ENCODE data around the gene SYNJ1. TPM values are rescaled to one million over a fixed set of nuclear protein-coding genes. Genes with fewer than 3 reads are reported as not detected.

The SYNJ1 gene
- total and polyA plus RNA-seq, 12 donors, result 5.0 to 19.4 (median 10.9) TPM

DNA sequence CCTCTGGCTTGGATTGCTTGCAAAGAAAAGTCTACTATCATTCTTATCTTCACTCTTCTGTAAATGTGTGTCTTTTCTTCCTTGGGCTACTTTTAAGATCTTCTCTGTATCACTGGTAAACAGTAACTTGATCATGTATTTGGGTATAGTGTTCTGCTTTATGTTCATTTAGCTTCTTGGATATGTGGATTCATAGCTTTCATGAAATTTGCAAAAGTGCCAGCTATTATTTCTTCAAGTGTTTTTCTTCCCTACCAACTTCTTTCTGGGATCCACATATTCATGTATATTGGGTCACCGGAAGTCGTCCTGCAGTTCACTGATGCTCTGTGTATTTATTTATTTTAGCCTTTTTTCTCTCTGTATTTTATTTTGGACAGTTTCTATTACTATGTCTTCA lies 11.3 kb downstream of the SYNJ1 start:
- intact Hi-C loops (cut with DNase I), result no loop called here
- Histone ChIP-seq H3K36me3 (replicated peaks in 1 of 2) (no peaks in the 10 kb centered on the region), H3K9me3 (replicated peaks in 1 of 3) (no peaks in the 10 kb centered on the region), H3K27me3 (no peaks in the 10 kb centered on the region), H3K27ac (no peak overlapping the region), H3K4me3 (no peak overlapping the region), H3K4me1 (replicated peaks in 1 of 2) (peaks cover 0 to 5% of the 10 kb centered on the region in 2 donors)
- no peak for DNase-seq
- WGBS, 4 donors, result 96 to 98% (median 98%) methylated on average over 2 of the region's 2 CpGs
- no peak for TF ChIP-seq POLR2A (IDR thresholded peaks at IDR 0.05)
- TF ChIP-seq, protein P1, sequence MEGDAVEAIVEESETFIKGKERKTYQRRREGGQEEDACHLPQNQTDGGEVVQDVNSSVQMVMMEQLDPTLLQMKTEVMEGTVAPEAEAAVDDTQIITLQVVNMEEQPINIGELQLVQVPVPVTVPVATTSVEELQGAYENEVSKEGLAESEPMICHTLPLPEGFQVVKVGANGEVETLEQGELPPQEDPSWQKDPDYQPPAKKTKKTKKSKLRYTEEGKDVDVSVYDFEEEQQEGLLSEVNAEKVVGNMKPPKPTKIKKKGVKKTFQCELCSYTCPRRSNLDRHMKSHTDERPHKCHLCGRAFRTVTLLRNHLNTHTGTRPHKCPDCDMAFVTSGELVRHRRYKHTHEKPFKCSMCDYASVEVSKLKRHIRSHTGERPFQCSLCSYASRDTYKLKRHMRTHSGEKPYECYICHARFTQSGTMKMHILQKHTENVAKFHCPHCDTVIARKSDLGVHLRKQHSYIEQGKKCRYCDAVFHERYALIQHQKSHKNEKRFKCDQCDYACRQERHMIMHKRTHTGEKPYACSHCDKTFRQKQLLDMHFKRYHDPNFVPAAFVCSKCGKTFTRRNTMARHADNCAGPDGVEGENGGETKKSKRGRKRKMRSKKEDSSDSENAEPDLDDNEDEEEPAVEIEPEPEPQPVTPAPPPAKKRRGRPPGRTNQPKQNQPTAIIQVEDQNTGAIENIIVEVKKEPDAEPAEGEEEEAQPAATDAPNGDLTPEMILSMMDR (IDR thresholded peaks at IDR 0.05), result no peak

DNA sequence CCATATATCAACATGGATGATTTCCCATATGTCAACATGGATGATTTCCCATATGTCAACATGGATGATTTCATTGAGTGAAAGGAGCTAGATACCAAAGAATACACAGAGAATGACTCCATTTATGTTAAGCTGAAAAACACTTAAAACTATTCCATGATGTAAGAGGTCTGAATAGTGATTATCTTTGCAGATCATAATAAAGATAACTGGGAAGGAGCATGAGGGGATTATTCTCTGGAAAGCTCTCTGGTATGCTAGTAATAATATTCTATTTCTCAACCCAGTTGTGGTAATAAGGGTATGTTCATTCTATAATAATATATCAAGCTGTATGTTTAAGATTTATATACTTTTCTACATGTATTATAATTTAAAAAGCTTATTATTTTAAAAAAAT lies 14.1 kb downstream of the SYNJ1 start:
- TF ChIP-seq, protein P1 (IDR thresholded peaks at IDR 0.05), result no peak
- TF ChIP-seq POLR2A (IDR thresholded peaks at IDR 0.05), result no peak
- intact Hi-C loops (cut with DNase I), result no loop called here
- Histone ChIP-seq H3K27me3 (no peaks in the 10 kb centered on the region), H3K36me3 (replicated peaks in 1 of 2) (no peaks in the 10 kb centered on the region), H3K27ac (no peak overlapping the region), H3K9me3 (replicated peaks in 1 of 3) (no peaks in the 10 kb centered on the region), H3K4me3 (no peak overlapping the region), H3K4me1 (replicated peaks in 1 of 2) (peaks cover 0 to 5% of the 10 kb centered on the region in 2 donors)
- DNase-seq, result no peak

DNA sequence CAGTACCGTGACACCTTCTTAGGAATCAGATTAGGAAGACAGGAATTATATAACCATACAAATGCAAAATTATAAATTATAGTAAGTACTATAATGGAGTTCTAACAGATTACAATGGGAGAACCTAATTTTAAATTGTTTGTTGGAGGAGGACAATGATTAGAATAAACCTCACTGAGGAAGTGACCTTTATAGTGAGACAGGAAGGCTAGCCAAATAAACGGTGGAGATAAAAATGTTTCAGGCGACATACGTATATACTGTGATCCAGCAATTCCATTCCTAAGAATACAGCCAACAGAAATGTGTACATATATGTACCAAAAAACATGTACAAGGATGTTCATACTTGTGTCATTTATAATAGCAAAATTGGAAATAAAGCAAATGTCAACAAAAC lies 15.2 kb downstream of the SYNJ1 start:
- H3K4me3 ChIP-seq, result no peak overlapping the region

DNA sequence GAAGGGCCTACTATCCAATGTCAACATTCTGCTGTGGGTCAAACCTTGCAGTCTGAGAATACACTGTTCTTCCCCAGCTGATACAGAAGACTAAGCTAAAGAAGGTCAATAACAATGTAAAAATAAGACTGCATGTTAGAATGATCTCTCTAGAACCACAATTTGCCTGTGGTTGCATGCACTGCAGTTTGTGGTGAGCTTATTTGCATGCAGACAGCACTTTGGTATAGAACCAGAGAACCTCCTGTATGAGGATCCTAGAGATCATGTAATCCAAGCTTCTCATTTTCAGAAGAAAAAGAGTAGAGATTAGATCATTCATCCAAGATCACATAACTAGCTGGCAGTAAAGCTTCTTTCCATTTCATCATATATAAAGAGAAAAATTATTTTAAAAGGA lies 15.8 kb downstream of the SYNJ1 start:
- no peaks in the 10 kb centered on the region for H3K36me3 ChIP-seq (replicated peaks in 1 of 2)
- no peak for DNase-seq
- no peaks in the 10 kb centered on the region for H3K9me3 ChIP-seq (replicated peaks in 1 of 3)
- intact Hi-C loops (cut with DNase I), result no loop called here
- TF ChIP-seq POLR2A (IDR thresholded peaks at IDR 0.05), result no peak
- no peaks in the 10 kb centered on the region for H3K27me3 ChIP-seq
- no peak overlapping the region for H3K27ac ChIP-seq
- peaks cover 0 to 5% of the 10 kb centered on the region in 2 donors for H3K4me1 ChIP-seq (replicated peaks in 1 of 2)
- H3K4me3 ChIP-seq, result no peak overlapping the region

More for the DNA sequence above, 15.2 kb downstream of the SYNJ1 start:
- H3K27me3 ChIP-seq, result no peaks in the 10 kb centered on the region
- no peak for DNase-seq
- peaks cover 0 to 5% of the 10 kb centered on the region in 2 donors for H3K4me1 ChIP-seq (replicated peaks in 1 of 2)
- WGBS, 4 donors, result 72 to 77% (median 73%) methylated on average over 4 of the region's 4 CpGs
- TF ChIP-seq, protein P1 (IDR thresholded peaks at IDR 0.05), result no peak
- no peak for TF ChIP-seq POLR2A (IDR thresholded peaks at IDR 0.05)
- H3K27ac ChIP-seq, result no peak overlapping the region
- H3K36me3 ChIP-seq (replicated peaks in 1 of 2), result no peaks in the 10 kb centered on the region
- intact Hi-C loops (cut with DNase I), result no loop called here
- no peaks in the 10 kb centered on the region for H3K9me3 ChIP-seq (replicated peaks in 1 of 3)

DNA sequence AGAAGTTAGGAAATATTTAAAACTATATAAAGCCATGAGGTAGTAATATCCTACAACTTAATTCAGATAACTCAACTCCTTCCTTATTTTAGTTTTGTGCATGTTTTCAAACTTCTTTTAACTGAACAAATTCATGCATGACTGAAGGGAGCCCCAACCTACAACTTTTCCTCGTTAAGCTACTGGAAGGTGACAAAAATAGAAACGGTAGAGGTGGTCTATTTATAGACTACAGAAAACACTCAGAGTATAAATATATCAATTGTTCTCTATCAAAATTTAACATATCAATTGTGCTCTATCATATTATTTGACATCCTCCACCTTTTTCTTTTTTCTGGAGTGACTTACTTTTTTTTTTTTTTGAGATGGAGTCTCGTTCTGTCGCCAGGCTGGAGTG lies 16.8 kb downstream of the SYNJ1 start:
- TF ChIP-seq, protein P1 (IDR thresholded peaks at IDR 0.05), result no peak
- no peak for TF ChIP-seq POLR2A (IDR thresholded peaks at IDR 0.05)
- WGBS, 4 donors, result 83 to 86% (median 84%) methylated on average over 4 of the region's 4 CpGs
- no peak overlapping the region for H3K27ac ChIP-seq

More for the DNA sequence above, 16.8 kb downstream of the SYNJ1 start:
- H3K4me1 ChIP-seq (replicated peaks in 1 of 2), result peaks cover 0 to 5% of the 10 kb centered on the region in 2 donors
- H3K9me3 ChIP-seq (replicated peaks in 1 of 3), result no peaks in the 10 kb centered on the region
- H3K4me3 ChIP-seq, result no peak overlapping the region
- DNase-seq, result no peak
- intact Hi-C loops (cut with DNase I), result no loop called here
- H3K36me3 ChIP-seq (replicated peaks in 1 of 2), result no peaks in the 10 kb centered on the region
- no peaks in the 10 kb centered on the region for H3K27me3 ChIP-seq
